Fibroblast of peridontal ligament (primary cell): Measurements from ENCODE around the gene TFAM.

Experiments
- DNase-seq: peaks from one replicate; pipeline ENCODE4 v3.0.0-alpha.2; 2010; ENCODE audit errors: extremely low read depth

The TFAM gene

DNA sequence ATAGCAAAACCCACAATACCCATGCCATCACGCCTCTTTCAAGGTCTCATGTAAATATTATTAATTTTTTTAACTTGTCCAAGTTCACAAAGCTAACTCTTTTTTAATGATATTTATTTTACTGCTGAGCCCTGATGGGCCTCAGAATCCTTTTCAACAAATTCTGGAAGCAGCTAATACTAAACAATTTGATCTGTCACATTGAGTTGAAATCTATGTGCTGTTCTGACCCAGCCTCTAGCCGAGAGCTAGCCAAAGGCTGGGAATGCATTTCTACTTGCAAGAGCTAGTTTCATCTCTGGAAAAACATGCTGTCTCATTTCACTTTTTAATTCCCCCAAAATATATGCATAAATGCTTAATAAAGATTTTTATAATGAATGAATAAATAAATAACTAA lies 47.9 kb downstream of the TFAM start:
- no peak for DNase-seq

DNA sequence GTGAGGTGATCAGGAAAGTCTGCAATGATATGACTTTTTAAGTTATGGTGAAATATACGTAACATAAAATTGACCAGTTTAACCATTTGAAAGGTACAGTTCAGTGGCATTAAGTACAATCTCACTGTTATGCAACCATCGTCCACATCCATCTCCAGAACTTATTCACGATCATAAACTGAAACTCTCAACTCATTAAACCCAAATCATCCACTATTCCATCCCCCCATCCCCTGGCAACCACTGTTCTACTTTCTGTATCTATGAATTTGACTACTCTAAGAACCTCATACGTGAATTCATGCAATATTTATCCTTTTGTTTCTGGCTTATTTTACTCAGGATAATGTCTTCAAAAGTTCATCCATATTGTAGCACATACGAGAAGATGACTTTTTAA lies 48.4 kb downstream of the TFAM start:
- no peak for DNase-seq

DNA sequence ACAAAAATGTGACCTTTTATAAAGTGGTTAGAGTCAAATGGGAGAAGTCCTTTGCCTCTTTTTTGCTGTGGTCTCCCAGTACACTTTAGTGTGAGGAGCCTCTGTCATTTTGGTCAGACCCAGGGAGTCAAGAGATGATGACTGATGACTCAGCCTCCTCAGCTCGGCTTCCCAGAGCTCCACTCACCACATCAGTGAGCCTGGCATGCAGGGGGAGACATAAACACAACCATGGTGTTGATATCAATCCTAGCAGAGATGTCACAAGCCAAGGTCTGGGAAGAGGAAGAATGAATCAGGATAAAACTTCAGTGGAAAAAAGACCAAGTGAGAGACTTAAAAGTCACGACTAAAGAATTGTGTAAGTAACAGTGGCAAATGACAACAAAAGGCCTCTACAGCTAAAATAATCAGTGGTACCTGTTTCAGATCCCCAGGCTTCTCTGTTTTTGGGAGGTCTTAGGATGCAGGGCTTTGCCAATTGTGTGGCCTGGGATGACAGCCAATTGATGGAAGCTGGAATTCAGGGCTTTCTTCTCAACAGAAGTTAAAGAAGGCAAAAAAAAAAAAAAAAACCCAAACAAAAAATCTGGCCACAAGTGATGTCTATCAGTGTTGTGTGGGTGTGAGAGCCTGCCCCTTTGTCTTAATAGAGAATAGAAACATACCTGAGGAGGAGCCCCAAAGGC lies 50.2 kb downstream of the TFAM start:
- peak; percentile 99 for DNase-seq

DNA sequence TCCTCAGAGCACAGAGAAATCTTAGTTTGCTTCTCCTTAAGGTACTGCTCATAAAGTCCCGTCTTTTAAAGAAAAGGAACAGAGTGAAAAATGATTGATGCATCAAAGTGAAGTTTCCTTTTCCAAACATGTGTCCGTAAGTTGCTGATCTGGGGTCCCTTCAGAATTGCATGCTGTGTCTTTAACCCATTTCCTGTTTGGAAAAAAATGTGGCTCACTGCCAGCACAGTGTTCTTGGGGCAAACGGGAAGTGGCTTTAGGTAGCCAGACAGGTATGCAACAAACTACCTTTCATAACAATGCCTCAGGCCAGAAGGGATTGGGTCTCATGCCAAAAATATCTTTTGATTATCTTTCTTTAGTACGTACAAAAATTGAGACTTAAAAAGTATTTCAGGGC lies 50.9 kb downstream of the TFAM start:
- DNase-seq, result no peak

DNA sequence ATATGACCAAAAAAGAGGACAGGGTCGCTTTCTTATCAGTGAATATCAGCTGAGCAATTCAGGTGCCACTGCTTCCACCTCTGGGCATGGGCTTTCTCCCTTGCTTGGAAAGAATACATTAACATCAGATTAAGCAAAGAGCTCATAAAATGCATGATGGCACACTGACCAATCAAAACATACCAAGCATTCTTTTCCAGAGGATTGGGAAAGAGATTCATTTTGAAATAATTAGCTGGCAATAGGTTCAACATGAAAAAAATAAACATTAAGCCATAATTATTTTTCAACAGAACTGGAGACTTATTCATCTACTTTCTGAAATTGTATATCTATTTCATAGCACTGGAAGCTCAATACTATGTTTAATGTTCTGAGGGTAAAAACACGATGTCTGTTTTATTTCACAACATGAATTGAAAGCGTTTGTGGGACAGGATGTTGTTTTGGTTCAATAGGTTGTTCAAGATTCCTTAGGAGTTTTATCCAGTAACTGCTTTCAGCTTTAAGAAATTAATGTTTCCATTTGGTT lies 53.2 kb downstream of the TFAM start:
- peak; percentile 97 for DNase-seq

DNA sequence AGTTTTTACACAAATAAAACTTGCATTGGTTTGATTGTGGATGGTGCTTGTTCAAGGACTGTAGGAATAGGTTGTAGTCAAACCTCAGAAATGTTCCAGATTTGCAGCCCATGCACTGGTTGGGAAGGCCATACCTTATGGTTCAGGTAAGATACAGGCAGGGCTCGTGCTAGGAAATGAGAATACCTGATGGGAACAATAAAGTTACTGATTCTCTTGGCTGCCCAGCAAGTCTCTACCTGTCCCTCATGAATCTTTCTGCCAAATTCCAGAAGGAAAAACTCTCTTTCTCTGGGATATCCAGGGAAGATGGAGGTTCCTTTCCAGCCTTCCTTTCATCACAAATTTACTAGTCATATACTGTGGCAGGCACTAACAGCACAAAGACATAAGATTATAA lies 53.8 kb downstream of the TFAM start:
- DNase-seq, result no peak

DNA sequence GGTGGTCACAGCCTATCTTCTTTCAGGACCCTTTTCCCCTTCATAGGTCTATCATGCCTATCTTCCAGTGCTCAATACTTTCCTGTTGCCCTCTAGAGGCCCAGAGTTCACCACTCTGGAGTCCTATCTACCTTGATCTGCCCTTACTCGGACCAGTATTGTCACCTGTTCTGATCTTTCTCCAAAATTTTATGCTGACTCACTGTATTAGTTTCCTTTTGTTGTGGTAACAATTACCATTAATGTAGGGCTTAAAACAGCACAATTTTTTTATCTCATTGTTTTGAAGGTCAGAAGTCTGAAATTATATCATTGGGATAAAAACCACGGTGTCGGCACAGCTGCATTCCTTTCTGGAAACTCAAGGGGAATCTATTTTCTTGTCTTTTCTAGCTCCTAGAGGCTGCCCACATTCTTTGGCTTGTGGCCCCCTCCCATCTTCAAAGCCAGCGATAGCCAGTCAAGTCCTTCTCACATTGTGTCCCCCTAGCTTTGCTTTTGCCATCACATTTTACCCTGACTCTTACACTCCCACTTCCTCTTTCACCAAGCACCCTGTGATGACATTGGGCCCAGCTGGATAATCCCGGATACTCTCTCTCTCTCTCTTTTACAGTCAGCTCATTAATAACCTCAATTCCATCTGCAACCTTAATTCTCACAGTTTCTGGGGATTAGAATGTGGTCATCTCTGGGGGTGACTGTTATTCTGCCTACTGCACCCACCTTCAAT lies 54.6 kb downstream of the TFAM start:
- no peak for DNase-seq

DNA sequence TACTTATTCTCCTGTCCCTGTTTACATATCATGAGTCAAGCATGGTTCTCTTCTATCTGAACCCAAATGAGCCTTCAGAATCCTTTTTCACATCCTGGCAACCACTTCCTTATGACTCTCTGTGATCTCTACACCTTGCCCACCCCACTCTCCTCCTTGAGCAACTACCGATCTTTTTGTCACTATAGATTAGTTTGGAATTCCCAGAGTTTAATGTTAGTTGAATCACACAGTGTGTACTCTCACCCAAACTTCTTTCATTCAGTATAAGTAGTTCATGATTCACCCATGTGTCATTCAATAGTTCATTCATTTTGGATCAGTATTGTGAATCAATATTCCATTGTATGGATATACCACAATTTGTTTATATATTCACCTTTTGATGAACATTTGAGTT lies 55.3 kb downstream of the TFAM start:
- DNase-seq, result no peak

DNA sequence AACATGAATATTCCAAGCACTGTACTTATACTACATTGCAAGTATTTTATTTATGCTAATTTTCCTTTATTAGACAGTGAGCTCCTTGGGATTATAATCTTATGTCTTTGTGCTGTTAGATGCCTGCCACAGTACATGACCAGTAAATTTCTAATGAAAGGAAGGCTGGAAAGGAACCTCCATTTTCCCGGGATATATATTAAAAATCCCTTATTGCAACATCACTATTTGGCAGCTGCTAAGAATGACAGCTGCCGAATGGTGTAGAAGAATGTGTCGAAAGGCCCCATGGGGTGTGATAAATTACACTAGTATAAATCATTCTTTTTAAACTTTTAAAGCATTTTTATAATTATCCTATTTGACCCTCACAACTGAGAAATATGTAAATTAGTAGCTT lies 59.1 kb downstream of the TFAM start:
- DNase-seq, result no peak

DNA sequence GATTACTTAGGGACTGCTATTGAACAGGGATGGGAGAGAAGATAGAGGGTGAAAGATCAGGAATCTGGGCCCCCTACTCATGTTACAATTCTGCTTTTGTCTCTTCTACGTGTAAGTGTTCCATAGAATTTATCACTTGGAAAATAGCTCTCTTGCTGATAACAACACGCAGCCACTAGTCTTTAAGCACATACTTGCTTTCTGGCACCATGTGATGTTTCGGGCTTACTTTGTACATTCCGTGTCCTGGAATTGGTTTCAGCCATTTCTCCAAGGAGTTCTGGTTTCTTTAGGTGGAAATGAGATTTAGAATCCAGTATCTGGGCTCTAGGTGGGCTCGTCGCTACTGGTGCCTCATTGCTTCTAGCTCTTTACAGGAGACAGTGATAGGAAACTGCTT lies 59.7 kb downstream of the TFAM start:
- DNase-seq, result no peak

DNA sequence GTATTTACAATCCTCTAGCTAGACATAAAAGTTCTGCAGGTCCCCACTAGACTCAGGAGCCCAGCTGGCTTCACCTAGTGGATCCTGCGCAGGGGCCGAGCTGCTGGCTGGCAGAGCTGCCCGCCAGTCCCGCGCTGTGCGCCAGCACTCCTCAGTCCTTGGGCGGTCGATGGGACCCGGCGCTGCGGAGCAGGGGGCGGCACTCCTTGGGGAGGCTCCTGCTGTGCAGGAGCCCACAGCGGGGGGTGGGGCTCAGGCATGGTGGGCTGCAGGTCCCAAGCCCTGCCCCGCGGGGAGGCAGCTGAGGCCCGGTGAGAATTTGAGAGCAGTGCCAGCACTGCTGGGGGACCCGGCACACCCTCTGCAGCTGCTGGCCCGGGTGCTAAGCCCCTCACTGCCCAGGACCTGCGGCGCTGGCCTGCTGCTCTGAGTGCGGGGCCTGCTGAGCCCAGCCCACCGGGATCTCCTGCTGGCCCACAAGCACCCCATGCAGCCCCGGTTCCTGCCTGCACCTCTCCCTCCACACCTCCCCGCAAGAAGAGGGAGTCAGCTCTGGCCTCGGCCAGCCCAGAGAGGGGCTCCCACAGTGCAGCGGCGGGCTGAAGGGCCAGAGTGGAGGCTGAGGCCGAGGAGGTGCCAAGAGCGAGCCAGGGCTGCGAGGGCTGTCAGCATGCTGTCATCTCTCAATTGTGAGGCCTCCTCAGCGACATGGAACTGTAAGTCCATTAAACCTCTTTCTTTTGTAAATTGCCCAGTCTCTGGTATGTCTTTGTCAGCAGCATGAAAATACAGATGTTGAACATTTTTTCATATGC lies 63.1 kb downstream of the TFAM start:
- DNase-seq, result no peak
